Liver (tissue), 9 donors: ENCODE data around the gene RPS6KC1. TPM values are rescaled to one million over a fixed set of nuclear protein-coding genes. Genes with fewer than 3 reads are reported as not detected.
"Not testable (repeated sequence)": the region's sequence is repeated elsewhere in the genome, so short reads cannot be mapped to it uniquely, and the experiment has no call there.

Experiments used
- DNase-seq: peaks from one replicate; pipeline ENCODE4 v3.0.0-alpha.2; 2017; ENCODE audit warnings: low spot score
- H3K27ac ChIP-seq, 2 donors: one replicate each; pipeline ENCODE4 v1.7.0; 2013; ENCODE audit warnings: inconsistent platforms in 2 of 2, low read length in 2 of 2, control low read depth in 1 of 2, low read depth in 1 of 2, mild to moderate bottlenecking in 1 of 2
- H3K27me3 ChIP-seq, 4 donors: one replicate each; pipeline versions ENCODE4 v1.6.1 to v1.7.0; 2013; ENCODE audit warnings: low read length in 3 of 4, inconsistent platforms in 1 of 4, mild to moderate bottlenecking in 1 of 4, moderate library complexity in 1 of 4; ENCODE audit not compliant: control insufficient read depth in 4 of 4, insufficient read depth in 4 of 4
- H3K36me3 ChIP-seq, 4 donors: one replicate each; pipeline versions ENCODE4 v1.6.1 to v1.7.0; 2013; ENCODE audit warnings: low read length in 3 of 4, mild to moderate bottlenecking in 3 of 4, low read depth in 1 of 4, moderate library complexity in 1 of 4; ENCODE audit not compliant: control insufficient read depth in 4 of 4, insufficient read depth in 3 of 4
- H3K4me1 ChIP-seq, 4 donors: one replicate each; pipeline versions ENCODE4 v1.6.1 to v1.7.0; 2013; ENCODE audit warnings: low read length in 3 of 4, mild to moderate bottlenecking in 3 of 4, moderate library complexity in 1 of 4; ENCODE audit not compliant: control insufficient read depth in 4 of 4, insufficient read depth in 4 of 4
- H3K4me3 ChIP-seq, 3 donors: one replicate each; pipeline versions ENCODE4 v1.6.1 to v1.7.0; 2013; ENCODE audit warnings: low read length in 3 of 3, control low read depth in 1 of 3, low read depth in 1 of 3, mild to moderate bottlenecking in 1 of 3
- H3K9ac ChIP-seq, 2 donors: one replicate each; pipeline ENCODE4 v1.7.0; 2013; ENCODE audit warnings: low read length in 2 of 2, mild to moderate bottlenecking in 2 of 2, moderate library complexity in 2 of 2, control low read depth in 1 of 2, low read depth in 1 of 2
- H3K9me3 ChIP-seq, 4 donors: one replicate each; pipeline versions ENCODE4 v1.6.1 to v1.7.0; 2013; ENCODE audit warnings: low read length in 3 of 4; ENCODE audit not compliant: control insufficient read depth in 4 of 4
- EGR1 ChIP-seq, 2 donors: IDR thresholded peaks; 2 replicates each; pipeline ENCODE4 v1.6.1; 2016 to 2018; ENCODE audit warnings: antibody characterized with exemption in 2 of 2, low read depth in 2 of 2
- FOXA1 ChIP-seq: IDR thresholded peaks from 2 replicates; pipeline ENCODE4 v1.6.1; 2016; ENCODE audit warnings: antibody characterized with exemption
- FOXA2 ChIP-seq: IDR thresholded peaks from 2 replicates; pipeline ENCODE4 v1.6.1; 2016; ENCODE audit warnings: antibody characterized with exemption
- GABPA ChIP-seq, 2 donors: IDR thresholded peaks in 1 of 2; conservative IDR thresholded peaks in 1 of 2; 2 replicates each; pipeline ENCODE4 v1.6.1; 2016; ENCODE audit warnings: antibody characterized with exemption in 2 of 2, mild to moderate bottlenecking in 1 of 2, moderate library complexity in 1 of 2
- HNF4A ChIP-seq, 2 donors: conservative IDR thresholded peaks; 2 replicates each; pipeline ENCODE4 v1.6.1; 2016; ENCODE audit warnings: antibody characterized with exemption in 2 of 2, mild to moderate bottlenecking in 2 of 2
- HNF4G ChIP-seq: IDR thresholded peaks from 2 replicates; pipeline ENCODE4 v1.6.1; 2016; ENCODE audit warnings: antibody characterized with exemption
- JUND ChIP-seq, 2 donors: IDR thresholded peaks; 2 replicates each; pipeline ENCODE4 v1.6.1; 2016; ENCODE audit warnings: antibody characterized with exemption in 2 of 2
- NR2F2 ChIP-seq: IDR thresholded peaks from 2 replicates; pipeline ENCODE4 v1.6.1; 2016; ENCODE audit warnings: antibody characterized with exemption
- RAD21 ChIP-seq, 2 donors: IDR thresholded peaks; 2 replicates each; pipeline ENCODE4 v1.6.1; 2016; ENCODE audit warnings: antibody characterized with exemption in 2 of 2, mild to moderate bottlenecking in 2 of 2
- RXRA ChIP-seq, 2 donors: IDR thresholded peaks; 2 replicates each; pipeline ENCODE4 v1.6.1; 2017 to 2018; ENCODE audit warnings: antibody characterized with exemption in 2 of 2, mild to moderate bottlenecking in 1 of 2
- SP1 ChIP-seq: IDR thresholded peaks from 2 replicates; pipeline ENCODE4 v1.6.1; 2018; ENCODE audit warnings: antibody characterized with exemption, mild to moderate bottlenecking
- TAF1 ChIP-seq: conservative IDR thresholded peaks from 2 replicates; pipeline ENCODE4 v1.6.1; 2016; ENCODE audit warnings: antibody characterized with exemption, mild to moderate bottlenecking
- YY1 ChIP-seq: IDR thresholded peaks from 2 replicates; pipeline ENCODE4 v1.6.1; 2016; ENCODE audit warnings: antibody characterized with exemption, mild to moderate bottlenecking
- ZBTB33 ChIP-seq: IDR thresholded peaks from 2 replicates; pipeline ENCODE4 v1.6.1; 2016; ENCODE audit warnings: antibody characterized with exemption
- WGBS: extraction: QIAGEN DNeasy Blood & Tissue Kit; methylation state at CpG from one replicate; pipeline ENCODE4 v1.1.7; 2013; 5-methylcytosine and 5-hydroxymethylcytosine counted together
- polyA plus RNA-seq, 2 donors: library from polyadenylated mRNA; stranded (reverse) in 1 of 2; unstranded in 1 of 2; fragments of 200-250 nt in 1 of 2; fragments of >200 nt in 1 of 2; fragmentation: Nextera tagmentation in 1 of 2; extraction: Ambion mirVana in 1 of 2; gene quantifications; one replicate each; pipeline versions ENCODE4 v1.2.1 to v1.2.3, GENCODE V29; 2013 to 2015
- total RNA-seq, 2 donors: library from RNA; depleted of rRNA; stranded (reverse); fragments of >200 nt; gene quantifications; one replicate each; pipeline ENCODE4 v1.2.3, GENCODE V29; 2014
- TF ChIP-seq, protein P1 (sequence below): IDR thresholded peaks from 2 replicates; pipeline ENCODE4 v1.6.1; 2016; ENCODE audit warnings: antibody characterized with exemption
- TF ChIP-seq, protein P2 (sequence below): IDR thresholded peaks from 2 replicates; pipeline ENCODE4 v1.6.1; 2016; ENCODE audit warnings: antibody characterized with exemption
- TF ChIP-seq, protein P3 (sequence below): IDR thresholded peaks from 2 replicates; pipeline ENCODE4 v1.6.1; 2016; ENCODE audit warnings: antibody characterized with exemption, mild to moderate bottlenecking
- donor health status: healthy.
- donor health status: healthy.
- donor health status: healthy.
- donor health status: healthy.
- donor health status: healthy.

The RPS6KC1 gene
- total and polyA plus RNA-seq, 4 donors, result 3.5 to 15.6 (median 9.8) TPM

- TF ChIP-seq ZBTB33 (no peak), TAF1 (no peak), JUND (IDR thresholded peaks at IDR 0.05) (no peak), YY1 (no peak)
- TF ChIP-seq, protein P1, sequence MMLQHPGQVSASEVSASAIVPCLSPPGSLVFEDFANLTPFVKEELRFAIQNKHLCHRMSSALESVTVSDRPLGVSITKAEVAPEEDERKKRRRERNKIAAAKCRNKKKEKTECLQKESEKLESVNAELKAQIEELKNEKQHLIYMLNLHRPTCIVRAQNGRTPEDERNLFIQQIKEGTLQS, result no peak
- no peak for DNase-seq
- Histone ChIP-seq H3K9ac (no peak overlapping the region), H3K27ac (no peak overlapping the region), H3K4me3 (no peak overlapping the region), H3K9me3 (peaks cover 0 to 7% (median 3%) of the 10 kb centered on the region in 4 donors), H3K4me1 (peaks cover 0 to 2% (median 0%) of the 10 kb centered on the region in 4 donors), H3K27me3 (no peaks in the 10 kb centered on the region), H3K36me3 (peaks cover 0 to 3% (median 1%) of the 10 kb centered on the region in 4 donors)
Measured at GRCh38 chr1:213194855-213195254, 143.8 kb downstream of the RPS6KC1 start.

DNA sequence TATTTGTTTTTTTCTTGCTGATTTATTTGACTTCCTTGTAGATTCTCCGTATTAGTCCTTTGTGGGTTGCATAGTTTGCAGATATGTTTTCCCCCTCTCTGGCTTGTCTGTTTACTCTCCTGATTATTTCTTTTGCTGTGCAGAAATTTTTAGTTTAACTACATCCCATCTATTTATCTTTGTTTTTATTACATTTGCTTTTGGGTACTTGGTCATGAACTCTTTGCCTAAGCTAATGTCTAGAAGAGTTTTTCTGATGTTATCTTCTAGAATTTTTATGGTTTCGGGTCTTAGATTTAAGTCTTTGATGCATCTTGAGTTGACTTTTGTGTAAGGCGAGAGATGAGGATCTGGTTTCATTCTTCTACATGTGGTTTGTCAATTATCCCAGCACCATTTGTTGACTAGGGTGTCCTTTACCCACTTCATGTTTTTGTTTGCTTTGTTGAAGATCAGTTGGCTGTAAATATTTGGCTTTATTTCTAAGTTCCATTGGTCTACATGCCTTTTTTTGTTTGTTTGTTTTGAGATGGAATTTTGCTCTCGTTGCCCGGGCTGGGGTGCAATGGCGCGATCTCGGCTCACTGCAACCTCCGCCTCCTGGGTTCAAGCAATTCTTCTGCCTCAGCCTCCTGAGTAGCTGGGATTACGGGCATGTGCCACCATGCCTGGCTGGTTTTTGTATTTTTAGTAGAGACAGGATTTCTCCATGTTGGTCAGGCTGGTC is 145.4 kb downstream of the RPS6KC1 start:
- H3K27ac ChIP-seq, H3K27me3 ChIP-seq, DNase-seq, H3K9ac ChIP-seq, H3K4me1 ChIP-seq, H3K4me3 ChIP-seq, H3K36me3 ChIP-seq, H3K9me3 ChIP-seq: not testable (repeated sequence)
- WGBS, result 58% methylated on average over 10 of the region's 10 CpGs

DNA sequence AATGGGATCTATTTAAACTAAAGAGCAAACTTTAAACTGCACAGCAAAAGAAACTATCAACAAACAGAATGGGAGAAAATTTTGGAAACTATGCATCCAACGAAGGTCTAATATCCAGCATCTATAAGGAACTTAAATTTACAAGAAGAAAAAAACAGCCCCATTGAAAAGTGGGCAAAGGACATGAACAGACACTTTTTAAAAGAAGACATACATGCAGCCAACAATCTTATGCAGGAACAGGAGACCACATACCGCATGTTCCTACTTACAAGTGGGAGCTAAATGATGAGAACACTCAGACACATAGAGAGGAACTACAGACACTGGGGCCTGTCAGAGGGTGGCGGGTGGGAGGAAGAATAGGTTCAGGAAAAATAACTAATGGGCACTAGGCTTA is 149.6 kb downstream of the RPS6KC1 start:
- Histone ChIP-seq H3K9me3 (peaks cover 0 to 6% (median 2%) of the 10 kb centered on the region in 4 donors), H3K9ac (no peak overlapping the region), H3K4me3 (no peak overlapping the region), H3K27ac (no peak overlapping the region), H3K36me3 (peaks cover 0 to 3% (median 0%) of the 10 kb centered on the region in 4 donors), H3K4me1 (peaks cover 0 to 2% (median 0%) of the 10 kb centered on the region in 4 donors), H3K27me3 (no peaks in the 10 kb centered on the region)
- 99% methylated on average over 3 of the region's 3 CpGs for WGBS
- no peak for DNase-seq
- TF ChIP-seq EGR1 (IDR thresholded peaks at IDR 0.05; ENCODE audit: low read depth in 2 of 2) (no peak), ZBTB33 (no peak), FOXA2 (no peak), GABPA (IDR thresholded peaks at IDR 0.05 in 1 of 2, conservative IDR thresholded peaks at IDR 0.05 in 1 of 2) (no peak), FOXA1 (no peak), NR2F2 (no peak), YY1 (no peak), JUND (IDR thresholded peaks at IDR 0.05) (no peak), RAD21 (IDR thresholded peaks at IDR 0.05) (no peak), RXRA (IDR thresholded peaks at IDR 0.05) (no peak), HNF4G (no peak), HNF4A (conservative IDR thresholded peaks at IDR 0.05) (no peak), SP1 (no peak), TAF1 (no peak)
- TF ChIP-seq, protein P2, sequence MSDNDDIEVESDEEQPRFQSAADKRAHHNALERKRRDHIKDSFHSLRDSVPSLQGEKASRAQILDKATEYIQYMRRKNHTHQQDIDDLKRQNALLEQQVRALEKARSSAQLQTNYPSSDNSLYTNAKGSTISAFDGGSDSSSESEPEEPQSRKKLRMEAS, result no peak
- TF ChIP-seq, protein P1, result no peak
- TF ChIP-seq, protein P3, sequence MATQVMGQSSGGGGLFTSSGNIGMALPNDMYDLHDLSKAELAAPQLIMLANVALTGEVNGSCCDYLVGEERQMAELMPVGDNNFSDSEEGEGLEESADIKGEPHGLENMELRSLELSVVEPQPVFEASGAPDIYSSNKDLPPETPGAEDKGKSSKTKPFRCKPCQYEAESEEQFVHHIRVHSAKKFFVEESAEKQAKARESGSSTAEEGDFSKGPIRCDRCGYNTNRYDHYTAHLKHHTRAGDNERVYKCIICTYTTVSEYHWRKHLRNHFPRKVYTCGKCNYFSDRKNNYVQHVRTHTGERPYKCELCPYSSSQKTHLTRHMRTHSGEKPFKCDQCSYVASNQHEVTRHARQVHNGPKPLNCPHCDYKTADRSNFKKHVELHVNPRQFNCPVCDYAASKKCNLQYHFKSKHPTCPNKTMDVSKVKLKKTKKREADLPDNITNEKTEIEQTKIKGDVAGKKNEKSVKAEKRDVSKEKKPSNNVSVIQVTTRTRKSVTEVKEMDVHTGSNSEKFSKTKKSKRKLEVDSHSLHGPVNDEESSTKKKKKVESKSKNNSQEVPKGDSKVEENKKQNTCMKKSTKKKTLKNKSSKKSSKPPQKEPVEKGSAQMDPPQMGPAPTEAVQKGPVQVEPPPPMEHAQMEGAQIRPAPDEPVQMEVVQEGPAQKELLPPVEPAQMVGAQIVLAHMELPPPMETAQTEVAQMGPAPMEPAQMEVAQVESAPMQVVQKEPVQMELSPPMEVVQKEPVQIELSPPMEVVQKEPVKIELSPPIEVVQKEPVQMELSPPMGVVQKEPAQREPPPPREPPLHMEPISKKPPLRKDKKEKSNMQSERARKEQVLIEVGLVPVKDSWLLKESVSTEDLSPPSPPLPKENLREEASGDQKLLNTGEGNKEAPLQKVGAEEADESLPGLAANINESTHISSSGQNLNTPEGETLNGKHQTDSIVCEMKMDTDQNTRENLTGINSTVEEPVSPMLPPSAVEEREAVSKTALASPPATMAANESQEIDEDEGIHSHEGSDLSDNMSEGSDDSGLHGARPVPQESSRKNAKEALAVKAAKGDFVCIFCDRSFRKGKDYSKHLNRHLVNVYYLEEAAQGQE, result no peak
